GM23338 (cell line): ENCODE measurements around the gene CEP95. TPM values are rescaled to one million over a fixed set of nuclear protein-coding genes. Genes with fewer than 3 reads are reported as not detected.

ENCODE experiments used
- ATAC-seq: fragments of 200-7000 bp; cut with Tn5 transposase; 3 replicates; pipeline ENCODE4 v1.9.1; 2020
- DNase-seq: peaks from one replicate; pipeline ENCODE4 v3.0.0-alpha.2; 2015; ENCODE audit warnings: low spot score
- H2AFZ ChIP-seq: fragments of 200-600 bp; sonication (generic); 2 replicates; pipeline ENCODE4 v1.8.0; 2016; ENCODE audit warnings: antibody characterized with exemption, mild to moderate bottlenecking, moderate library complexity
- H3F3A ChIP-seq: fragments of 200-600 bp; sonication (generic); replicated peaks from 2 replicates; pipeline ENCODE4 v1.8.0; 2017; ENCODE audit warnings: antibody characterized with exemption, mixed run types, low read depth
- H3K27ac ChIP-seq: fragments of 200-600 bp; sonication (generic); 2 replicates; pipeline ENCODE4 v1.6.1; 2016; ENCODE audit warnings: low read depth
- H3K27me3 ChIP-seq: fragments of 200-600 bp; sonication (generic); 2 replicates; pipeline ENCODE4 v1.8.0; 2016; ENCODE audit warnings: mild to moderate bottlenecking, mixed run types, moderate library complexity; ENCODE audit not compliant: insufficient read depth
- H3K36me3 ChIP-seq: fragments of 200-600 bp; sonication (generic); 2 replicates; pipeline ENCODE4 v1.8.0; 2016; ENCODE audit warnings: mild to moderate bottlenecking; ENCODE audit not compliant: insufficient read depth
- H3K4me1 ChIP-seq: fragments of 200-600 bp; sonication (generic); 2 replicates; pipeline ENCODE4 v1.8.0; 2016; ENCODE audit warnings: mild to moderate bottlenecking, moderate library complexity; ENCODE audit not compliant: insufficient read depth
- H3K4me2 ChIP-seq: fragments of 200-600 bp; sonication (generic); 2 replicates; pipeline ENCODE4 v1.7.1; 2017; ENCODE audit warnings: mixed run types
- H3K4me3 ChIP-seq: fragments of 200-600 bp; sonication (generic); 2 replicates; pipeline ENCODE4 v1.6.1; 2016; ENCODE audit warnings: mixed run types
- H3K79me2 ChIP-seq: fragments of 200-600 bp; sonication (generic); replicated peaks from 2 replicates; pipeline ENCODE4 v1.8.0; 2017; ENCODE audit warnings: mild to moderate bottlenecking; ENCODE audit not compliant: insufficient read depth
- H3K9me2 ChIP-seq: fragments of 200-600 bp; sonication (generic); 2 replicates; pipeline ENCODE4 v1.8.0; 2017; ENCODE audit not compliant: insufficient read depth
- H4K20me1 ChIP-seq: fragments of 200-600 bp; sonication (generic); replicated peaks from 2 replicates; pipeline ENCODE4 v1.8.0; 2017; ENCODE audit warnings: mild to moderate bottlenecking; ENCODE audit not compliant: insufficient read depth
- H3K27ac Mint-ChIP-seq: 2 replicates; pipeline ENCODE4 v1.8.0; 2020; ENCODE audit warnings: inconsistent platforms, mild to moderate bottlenecking, moderate library complexity, mixed read lengths
- H3K27me3 Mint-ChIP-seq: 3 replicates; pipeline ENCODE4 v1.8.0; 2022; ENCODE audit warnings: low read depth, mild to moderate bottlenecking, moderate library complexity, mixed read lengths, inconsistent platforms; ENCODE audit not compliant: insufficient read depth, poor library complexity
- H3K36me3 Mint-ChIP-seq: 3 replicates; pipeline ENCODE4 v1.8.0; 2021; ENCODE audit warnings: low read depth, mild to moderate bottlenecking, inconsistent platforms, moderate library complexity, mixed read lengths
- H3K4me1 Mint-ChIP-seq: 3 replicates; pipeline ENCODE4 v1.8.0; 2020; ENCODE audit warnings: mild to moderate bottlenecking, inconsistent platforms, mixed read lengths
- H3K4me3 Mint-ChIP-seq: 3 replicates; pipeline ENCODE4 v1.8.0; 2021; ENCODE audit warnings: moderate library complexity, mild to moderate bottlenecking, inconsistent platforms, mixed read lengths
- H3K9me3 Mint-ChIP-seq: 3 replicates; pipeline ENCODE4 v1.8.0; 2020; ENCODE audit warnings: moderate library complexity, mild to moderate bottlenecking, inconsistent platforms, mixed read lengths
- CREB1 ChIP-seq: fragments of 250-450 bp; sonication (Bioruptor Pico); IDR thresholded peaks from 2 replicates; pipeline ENCODE4 v1.5.0; 2020; ENCODE audit warnings: low read depth, mild to moderate bottlenecking, moderate library complexity
- CTCF ChIP-seq, 2 experiments: fragments of 200-600 bp in 1 of 2; sonication (generic) in 1 of 2; conservative IDR thresholded peaks; 2 replicates each; pipeline versions ENCODE4 v1.5.1 to v1.6.1; 2016 to 2017; ENCODE audit warnings: antibody characterized with exemption in 2 of 2, low read depth in 2 of 2, mild to moderate bottlenecking in 2 of 2, moderate library complexity in 1 of 2
- ETS1 ChIP-seq: IDR thresholded peaks from 2 replicates; pipeline ENCODE4 v1.6.1; 2016; ENCODE audit warnings: antibody characterized with exemption
- EZH2 ChIP-seq: fragments of 200-600 bp; sonication (generic); IDR thresholded peaks from one replicate; pipeline ENCODE4 v1.8.0; 2017; ENCODE audit warnings: antibody characterized with exemption, mild to moderate bottlenecking, low read depth; ENCODE audit not compliant: unreplicated experiment
- EZH2phosphoT487 ChIP-seq: fragments of 200-600 bp; sonication (generic); IDR thresholded peaks from one replicate; pipeline ENCODE4 v1.8.1; 2018; ENCODE audit warnings: antibody characterized with exemption; ENCODE audit not compliant: unreplicated experiment
- JUNB ChIP-seq: IDR thresholded peaks from one replicate; pipeline ENCODE4 v1.6.1; 2016; ENCODE audit warnings: antibody characterized with exemption; ENCODE audit not compliant: unreplicated experiment
- POLR2AphosphoS5 ChIP-seq: IDR thresholded peaks from 2 replicates; pipeline ENCODE4 v1.6.1; 2016; ENCODE audit warnings: antibody characterized with exemption, low read depth
- STAT1 ChIP-seq: IDR thresholded peaks from one replicate; pipeline ENCODE4 v1.6.1; 2016; ENCODE audit warnings: antibody characterized with exemption; ENCODE audit not compliant: unreplicated experiment
- ZNF114 ChIP-seq: fragments of 250-450 bp; sonication (Bioruptor Pico); IDR thresholded peaks from 2 replicates; pipeline ENCODE4 v1.5.0; 2020; ENCODE audit warnings: mild to moderate bottlenecking, moderate library complexity
- ZNF331 ChIP-seq: fragments of 250-450 bp; sonication (Bioruptor Pico); IDR thresholded peaks from 2 replicates; pipeline ENCODE4 v1.5.0; 2020; ENCODE audit warnings: low read depth, mild to moderate bottlenecking, moderate library complexity
- ZNF462 ChIP-seq: fragments of 250-450 bp; sonication (Bioruptor Pico); IDR thresholded peaks from 2 replicates; pipeline ENCODE4 v1.5.0; 2020; ENCODE audit warnings: mild to moderate bottlenecking, moderate library complexity
- polyA plus RNA-seq: library from polyadenylated mRNA; unstranded; fragments of >200 nt; fragmentation: Nextera tagmentation; extraction: Ambion mirVana; gene quantifications from 2 replicates; pipeline ENCODE4 v1.2.1, GENCODE V29; 2016
- total RNA-seq: library from RNA; depleted of rRNA; stranded (reverse); fragments of >200 nt; shearing (Covaris generic); gene quantifications from 2 replicates; pipeline ENCODE4 v1.2.3, GENCODE V29; 2014

CEP95 gene
- total and polyA plus RNA-seq, 2 experiments from 2014 or later, result 41.1 to 45.4 TPM

- no peak for TF ChIP-seq ZNF462 (CRISPR knock-in tag)
- TF ChIP-seq EZH2, result no peak
- TF ChIP-seq STAT1, result no peak
- no peak for TF ChIP-seq JUNB
- no peak for TF ChIP-seq ZNF114 (CRISPR knock-in tag)
- TF ChIP-seq EZH2phosphoT487, result no peak
These were observed 25.8 kb upstream of the CEP95 start (continued) for GRCh38 chr17:64480951-64481350.

- H3K9me3 Mint-ChIP-seq, result no peaks in the 10 kb centered on the region
- DNase-seq (no peak), ATAC-seq (no peak)
- H3K36me3 ChIP-seq, result peaks cover 54% of the 10 kb centered on the region
- H3K79me2 ChIP-seq, result no peaks in the 10 kb centered on the region
- H3K9me2 ChIP-seq, result no peaks in the 10 kb centered on the region
- no peak overlapping the region for H3K27ac ChIP-seq
- no peaks in the 10 kb centered on the region for H3K4me1 ChIP-seq
- H3K4me3 Mint-ChIP-seq, result no peak overlapping the region
- H3F3A ChIP-seq, result no peaks in the 10 kb centered on the region
- no peak overlapping the region for H3K4me2 ChIP-seq
- H2AFZ ChIP-seq, result no peak overlapping the region
- peaks cover 11% of the 10 kb centered on the region for H4K20me1 ChIP-seq
- H3K36me3 Mint-ChIP-seq, result peaks cover 86% of the 10 kb centered on the region
- H3K27me3 Mint-ChIP-seq, result peaks cover 5% of the 10 kb centered on the region
- H3K27ac Mint-ChIP-seq, result peak overlapping the region; percentile 38; the same call in 1 of the 2 replicates
- H3K4me1 Mint-ChIP-seq, result no peaks in the 10 kb centered on the region
- H3K4me3 ChIP-seq, result no peak overlapping the region
- no peaks in the 10 kb centered on the region for H3K27me3 ChIP-seq
- TF ChIP-seq ETS1 (no peak), ZNF114 (CRISPR knock-in tag) (no peak), CTCF (conservative IDR thresholded peaks at IDR 0.05; ENCODE audit: low read depth in 2 of 2) (no peak), POLR2AphosphoS5 (no peak), ZNF331 (no peak), CREB1 (no peak), JUNB (no peak), EZH2 (no peak)
These were observed 22.4 kb upstream of the CEP95 start for GRCh38 chr17:64484380-64484779.
